Right lobe of liver (tissue), 4 donors: ENCODE results near the gene DDIT4.

Experiments used
- CTCF ChIP-seq, 4 donors: fragments of 200-600 bp in 3 of 4; fragments of 450-650 bp in 1 of 4; IDR thresholded peaks; one replicate each; pipeline versions ENCODE4 v1.5.1 to v1.8.0; 2016 to 2022; ENCODE audit warnings: antibody characterized with exemption in 4 of 4, mild to moderate bottlenecking in 2 of 4
- POLR2A ChIP-seq: fragments of 450-650 bp; IDR thresholded peaks from one replicate; pipeline ENCODE4 v1.6.1; 2017; ENCODE audit warnings: antibody characterized with exemption, mild to moderate bottlenecking
- donor health status: DM: no; HTN: no; CAD: no.
- donor health status: DM: no; HTN: no; CAD: no.
- donor health status: DM: no; HTN: yes; CAD: no.

DNA sequence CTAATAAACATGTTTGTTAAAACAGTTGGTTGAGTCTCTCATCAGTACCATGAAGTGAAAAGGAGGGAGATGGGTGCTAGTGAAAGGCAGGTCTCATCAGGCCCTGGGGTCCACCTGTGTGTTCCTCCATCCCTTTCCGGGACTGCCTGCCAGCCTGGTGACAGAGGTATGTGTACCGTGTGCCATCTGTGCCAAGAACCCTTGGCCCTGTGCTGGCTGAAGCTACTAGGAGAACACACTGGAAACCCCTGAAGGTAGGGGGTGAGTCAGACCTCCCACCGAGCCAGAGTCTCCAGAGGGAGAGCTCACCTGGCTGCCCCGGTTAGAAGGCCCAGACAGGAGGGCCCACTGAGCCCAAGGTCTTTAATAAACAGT lies 2.3 kb downstream of the DDIT4 start:
- no peak for TF ChIP-seq CTCF (IDR thresholded peaks at IDR 0.05)
- TF ChIP-seq POLR2A: peak; percentile 64
